DND-41 (cell line): ENCODE data around the gene OR13J1.

ENCODE experiments used
- ATAC-seq: fragments of 200-7000 bp; cut with Tn5 transposase; 3 replicates; pipeline ENCODE4 v1.9.1; 2021; ENCODE audit warnings: low read depth; ENCODE audit not compliant: insufficient read depth
- DNase-seq: peaks from one replicate; pipeline ENCODE4 v3.0.0-alpha.2; 2020
- H2AFZ ChIP-seq: 2 replicates; pipeline ENCODE4 v1.6.0; 2012; ENCODE audit warnings: low read depth, low read length
- H3K27ac ChIP-seq: 2 replicates; pipeline ENCODE4 v1.5.1; 2012; ENCODE audit warnings: low read length, inconsistent platforms
- H3K27me3 ChIP-seq: fragments of 200-600 bp; sonication (generic); 2 replicates; pipeline ENCODE4 v1.6.0; 2012; ENCODE audit warnings: low read length, mild to moderate bottlenecking, inconsistent platforms; ENCODE audit not compliant: insufficient read depth, poor library complexity
- H3K36me3 ChIP-seq: 2 replicates; pipeline ENCODE4 v1.5.1; 2012; ENCODE audit warnings: low read length, inconsistent platforms; ENCODE audit not compliant: insufficient read depth
- H3K4me1 ChIP-seq: 2 replicates; pipeline ENCODE4 v1.5.1; 2012; ENCODE audit warnings: mild to moderate bottlenecking, low read length; ENCODE audit not compliant: insufficient read depth
- H3K4me2 ChIP-seq: 2 replicates; pipeline ENCODE4 v1.6.0; 2012; ENCODE audit warnings: mild to moderate bottlenecking, moderate library complexity, low read length, inconsistent platforms; ENCODE audit not compliant: insufficient read depth
- H3K4me3 ChIP-seq, 2 experiments: fragments of 200-600 bp in 1 of 2; shearing (Covaris generic) in 1 of 2; 2 replicates each; pipeline ENCODE4 v1.5.1; 2012 to 2016; ENCODE audit warnings: inconsistent platforms in 2 of 2, low read length in 2 of 2, mild to moderate bottlenecking in 2 of 2, low read depth in 1 of 2, moderate library complexity in 1 of 2
- H3K79me2 ChIP-seq: 2 replicates; pipeline ENCODE4 v1.6.0; 2012; ENCODE audit warnings: low read length, inconsistent platforms; ENCODE audit not compliant: insufficient read depth
- H3K9ac ChIP-seq: 2 replicates; pipeline ENCODE4 v1.6.0; 2012; ENCODE audit warnings: low read depth, mild to moderate bottlenecking, inconsistent platforms, low read length, moderate library complexity
- H3K9me3 ChIP-seq: 2 replicates; pipeline ENCODE4 v1.5.1; 2012; ENCODE audit warnings: low read length, moderate library complexity, mild to moderate bottlenecking, inconsistent platforms; ENCODE audit not compliant: insufficient read depth, severe bottlenecking
- H4K20me1 ChIP-seq: 2 replicates; pipeline ENCODE4 v1.6.0; 2012; ENCODE audit warnings: low read length; ENCODE audit not compliant: insufficient read depth
- EZH2 ChIP-seq: IDR thresholded peaks from 3 replicates; pipeline ENCODE4 v1.6.1; 2012; ENCODE audit warnings: borderline replicate concordance, low read depth, mild to moderate bottlenecking, moderate library complexity, low read length, inconsistent platforms; ENCODE audit not compliant: severe bottlenecking
- TF ChIP-seq, protein P1 (sequence below): IDR thresholded peaks from 2 replicates; pipeline ENCODE4 v1.5.1; 2012; ENCODE audit warnings: borderline replicate concordance, low read length, moderate library complexity, mild to moderate bottlenecking; ENCODE audit not compliant: poor library complexity, severe bottlenecking; ENCODE audit errors: extremely low read depth

OR13J1 gene

GRCh38 chr9:35826071-35826701, 44.0 kb downstream of the OR13J1 start:
- no peaks in the 10 kb centered on the region for H3K27me3 ChIP-seq
- H3K4me1 ChIP-seq, result peaks cover 24% of the 10 kb centered on the region
- H3K9ac ChIP-seq, result no peak overlapping the region
- no peak overlapping the region for H2AFZ ChIP-seq
- no peaks in the 10 kb centered on the region for H3K36me3 ChIP-seq
- H3K4me3 ChIP-seq, result no peak overlapping the region
- TF ChIP-seq, protein P1, sequence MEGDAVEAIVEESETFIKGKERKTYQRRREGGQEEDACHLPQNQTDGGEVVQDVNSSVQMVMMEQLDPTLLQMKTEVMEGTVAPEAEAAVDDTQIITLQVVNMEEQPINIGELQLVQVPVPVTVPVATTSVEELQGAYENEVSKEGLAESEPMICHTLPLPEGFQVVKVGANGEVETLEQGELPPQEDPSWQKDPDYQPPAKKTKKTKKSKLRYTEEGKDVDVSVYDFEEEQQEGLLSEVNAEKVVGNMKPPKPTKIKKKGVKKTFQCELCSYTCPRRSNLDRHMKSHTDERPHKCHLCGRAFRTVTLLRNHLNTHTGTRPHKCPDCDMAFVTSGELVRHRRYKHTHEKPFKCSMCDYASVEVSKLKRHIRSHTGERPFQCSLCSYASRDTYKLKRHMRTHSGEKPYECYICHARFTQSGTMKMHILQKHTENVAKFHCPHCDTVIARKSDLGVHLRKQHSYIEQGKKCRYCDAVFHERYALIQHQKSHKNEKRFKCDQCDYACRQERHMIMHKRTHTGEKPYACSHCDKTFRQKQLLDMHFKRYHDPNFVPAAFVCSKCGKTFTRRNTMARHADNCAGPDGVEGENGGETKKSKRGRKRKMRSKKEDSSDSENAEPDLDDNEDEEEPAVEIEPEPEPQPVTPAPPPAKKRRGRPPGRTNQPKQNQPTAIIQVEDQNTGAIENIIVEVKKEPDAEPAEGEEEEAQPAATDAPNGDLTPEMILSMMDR, result peak; percentile 80
- TF ChIP-seq EZH2, result no peak
- DNase-seq (peak; percentile 39), ATAC-seq (peak; percentile 38; the same call in 2 of the 3 replicates)
- no peak overlapping the region for H3K4me2 ChIP-seq
- no peak overlapping the region for H3K27ac ChIP-seq
- no peaks in the 10 kb centered on the region; the same call in 1 of the 2 replicates for H3K79me2 ChIP-seq
- no peaks in the 10 kb centered on the region for H4K20me1 ChIP-seq
- H3K9me3 ChIP-seq, result no peaks in the 10 kb centered on the region

- no peak overlapping the region for H3K9ac ChIP-seq
- no peak for DNase-seq
Measured at GRCh38 chr9:35822926-35823325, 47.3 kb downstream of the OR13J1 start.

GRCh38 chr9:35820076-35820475, 50.1 kb downstream of the OR13J1 start:
- ATAC-seq (no peak), DNase-seq (no peak)

More at GRCh38 chr9:35822926-35823325, 47.3 kb downstream of the OR13J1 start:
- H3K9me3 ChIP-seq, result no peaks in the 10 kb centered on the region
- H4K20me1 ChIP-seq, result no peaks in the 10 kb centered on the region
- ATAC-seq, result no peak
- no peak for TF ChIP-seq EZH2
- TF ChIP-seq, protein P1, result no peak
- no peak overlapping the region for H2AFZ ChIP-seq
- H3K4me2 ChIP-seq, result no peak overlapping the region
- H3K4me1 ChIP-seq, result no peaks in the 10 kb centered on the region
- no peaks in the 10 kb centered on the region for H3K79me2 ChIP-seq
- H3K27me3 ChIP-seq, result no peaks in the 10 kb centered on the region
- no peaks in the 10 kb centered on the region for H3K36me3 ChIP-seq
- H3K4me3 ChIP-seq, result no peak overlapping the region
- H3K27ac ChIP-seq, result no peak overlapping the region

More at GRCh38 chr9:35820076-35820475, 50.1 kb downstream of the OR13J1 start:
- no peak overlapping the region for H3K9ac ChIP-seq
- H3K27me3 ChIP-seq, result no peaks in the 10 kb centered on the region
- H2AFZ ChIP-seq, result no peak overlapping the region
- no peaks in the 10 kb centered on the region for H3K79me2 ChIP-seq
- H4K20me1 ChIP-seq, result no peaks in the 10 kb centered on the region
- H3K27ac ChIP-seq, result no peak overlapping the region
- no peak overlapping the region for H3K4me3 ChIP-seq
- peaks cover 9% of the 10 kb centered on the region for H3K4me1 ChIP-seq
- no peaks in the 10 kb centered on the region for H3K9me3 ChIP-seq
- H3K4me2 ChIP-seq, result no peak overlapping the region
- TF ChIP-seq, protein P1, result no peak
- no peak for TF ChIP-seq EZH2
- H3K36me3 ChIP-seq, result no peaks in the 10 kb centered on the region
